22Rv1 (cell line): ENCODE measurements around the gene DPF3.

Source experiments
- CTCF ChIP-seq: fragments of 450-650 bp; IDR thresholded peaks from 2 replicates; pipeline ENCODE4 v1.5.1; 2017; ENCODE audit warnings: mild to moderate bottlenecking
- ZFX ChIP-seq: fragments of 450-650 bp; IDR thresholded peaks from 2 replicates; pipeline ENCODE4 v1.6.1; 2017; ENCODE audit warnings: antibody characterized with exemption, borderline replicate concordance

DNA sequence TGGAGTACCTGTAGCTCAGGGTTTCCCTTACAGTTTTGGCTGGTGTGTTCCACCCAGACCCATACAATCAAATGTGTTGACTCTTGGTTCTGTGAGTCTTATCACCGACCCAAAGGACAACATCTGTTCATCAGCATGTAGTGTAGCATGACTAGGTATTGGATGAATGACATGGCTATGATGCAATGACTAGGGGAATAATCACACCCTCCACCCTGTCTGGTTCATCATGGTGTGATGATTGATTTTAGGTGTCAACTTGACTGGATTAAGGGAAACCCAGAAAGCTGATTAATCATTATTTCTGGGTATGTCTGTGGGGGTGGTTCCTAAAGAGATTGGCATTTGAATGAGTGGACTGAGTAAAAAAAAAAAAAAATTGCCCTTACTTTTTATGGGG is 311.3 kb downstream of the DPF3 start:
- TF ChIP-seq CTCF: no peak
- no peak for TF ChIP-seq ZFX
